Smooth muscle cell (in vitro differentiated cells): ENCODE results near the gene SMCO2. TPM values are rescaled to one million over a fixed set of nuclear protein-coding genes. Genes with fewer than 3 reads are reported as not detected.
A peak's percentile ranks its signal among the peaks of the same experiment; 100 is the strongest.

ENCODE experiments used
- DNase-seq: peaks from one replicate; lab custom pipeline; 2025; ENCODE audit not compliant: unreplicated experiment; lab: John Stamatoyannopoulos, UW
- H2AFZ ChIP-seq: fragments of 200-600 bp; sonication (generic); 2 replicates; pipeline ENCODE4 v1.6.0; 2016; ENCODE audit warnings: antibody characterized with exemption, low read depth, mild to moderate bottlenecking
- H3F3A ChIP-seq: fragments of 200-600 bp; sonication (generic); 2 replicates; pipeline ENCODE4 v1.6.0; 2017; ENCODE audit warnings: antibody characterized with exemption, low read depth
- H3K27ac ChIP-seq: fragments of 200-600 bp; sonication (generic); 2 replicates; pipeline ENCODE4 v1.5.1; 2016; ENCODE audit warnings: low read depth, mild to moderate bottlenecking
- H3K27me3 ChIP-seq: fragments of 200-600 bp; sonication (generic); 2 replicates; pipeline ENCODE4 v1.6.1; 2016; ENCODE audit warnings: low read depth, mild to moderate bottlenecking
- H3K36me3 ChIP-seq: fragments of 200-600 bp; sonication (generic); 2 replicates; pipeline ENCODE4 v1.5.1; 2016; ENCODE audit warnings: low read depth
- H3K4me1 ChIP-seq: fragments of 200-600 bp; sonication (generic); 2 replicates; pipeline ENCODE4 v1.5.1; 2016; ENCODE audit warnings: low read depth
- H3K4me2 ChIP-seq: fragments of 200-600 bp; sonication (generic); 2 replicates; pipeline ENCODE4 v1.6.0; 2016; ENCODE audit warnings: mild to moderate bottlenecking
- H3K4me3 ChIP-seq: fragments of 200-600 bp; sonication (generic); 2 replicates; pipeline ENCODE4 v1.5.1; 2016; ENCODE audit warnings: mild to moderate bottlenecking
- H3K79me2 ChIP-seq: fragments of 200-600 bp; sonication (generic); 2 replicates; pipeline ENCODE4 v1.6.0; 2016; ENCODE audit warnings: low read depth, mild to moderate bottlenecking
- H3K9ac ChIP-seq: fragments of 200-600 bp; sonication (generic); 2 replicates; pipeline ENCODE4 v1.6.0; 2016; ENCODE audit warnings: low read depth
- H3K9me3 ChIP-seq: fragments of 200-600 bp; sonication (generic); replicated peaks from 2 replicates; pipeline ENCODE4 v1.5.1; 2016; ENCODE audit warnings: low read depth
- H4K20me1 ChIP-seq: fragments of 200-600 bp; sonication (generic); 2 replicates; pipeline ENCODE4 v1.6.0; 2016; ENCODE audit warnings: low read depth
- CTCF ChIP-seq: fragments of 200-600 bp; sonication (generic); IDR thresholded peaks from 2 replicates; pipeline ENCODE4 v1.5.1; 2017; ENCODE audit warnings: borderline replicate concordance, mild to moderate bottlenecking, antibody characterized with exemption; ENCODE audit not compliant: insufficient read depth, poor library complexity, severe bottlenecking
- WGBS: methylation state at CpG from one replicate; pipeline ENCODE4 v1.1.7; 2016; ENCODE audit warnings: low lambda C conversion rate; 5-methylcytosine and 5-hydroxymethylcytosine counted together
- polyA plus RNA-seq: library from polyadenylated mRNA; unstranded; fragments of >200 nt; fragmentation: Nextera tagmentation; extraction: Ambion mirVana; gene quantifications from 2 replicates; pipeline ENCODE4 v1.2.1, GENCODE V29; 2016
- total RNA-seq: library from RNA; depleted of rRNA; stranded (reverse); fragments of >200 nt; gene quantifications from 2 replicates; pipeline ENCODE4 v1.2.3, GENCODE V29; 2014

SMCO2 gene
- total and polyA plus RNA-seq, 2 experiments from 2014 or later: not detected

GRCh38 chr12:27511723-27512045 is 65.1 kb downstream of the SMCO2 start:
- WGBS: 69% methylated on average over 3 of the region's 3 CpGs
- Histone ChIP-seq H3K79me2 (no peaks in the 10 kb centered on the region), H3K36me3 (no peaks in the 10 kb centered on the region), H3K4me3 (no peak overlapping the region), H2AFZ (peak overlapping the region; percentile 15), H3K9ac (no peak overlapping the region), H3K4me2 (no peak overlapping the region), H3K4me1 (no peaks in the 10 kb centered on the region), H3F3A (no peaks in the 10 kb centered on the region), H4K20me1 (no peaks in the 10 kb centered on the region), H3K27me3 (no peaks in the 10 kb centered on the region), H3K27ac (peak overlapping the region; percentile 5), H3K9me3 (no peaks in the 10 kb centered on the region)
- DNase-seq: no peak
- no peak for TF ChIP-seq CTCF

- Histone ChIP-seq H3K27me3 (no peaks in the 10 kb centered on the region), H3K9me3 (no peaks in the 10 kb centered on the region), H3K36me3 (no peaks in the 10 kb centered on the region), H3K4me3 (no peak overlapping the region), H3F3A (no peaks in the 10 kb centered on the region), H3K9ac (no peak overlapping the region), H4K20me1 (no peaks in the 10 kb centered on the region), H3K4me1 (no peaks in the 10 kb centered on the region), H3K4me2 (no peak overlapping the region), H3K27ac (no peak overlapping the region), H3K79me2 (no peaks in the 10 kb centered on the region), H2AFZ (no peak overlapping the region)
- 81% methylated on average over 7 of the region's 7 CpGs for WGBS
- no peak for TF ChIP-seq CTCF
- no peak for DNase-seq
These were observed 66.8 kb downstream of the SMCO2 start for GRCh38 chr12:27513155-27513824.

- no peak for TF ChIP-seq CTCF
- Histone ChIP-seq H2AFZ (no peak overlapping the region), H3K4me1 (no peaks in the 10 kb centered on the region), H3K27me3 (no peaks in the 10 kb centered on the region), H3K36me3 (no peaks in the 10 kb centered on the region), H3K9ac (no peak overlapping the region), H4K20me1 (no peaks in the 10 kb centered on the region), H3F3A (no peaks in the 10 kb centered on the region), H3K27ac (peak overlapping the region; percentile 79), H3K79me2 (no peaks in the 10 kb centered on the region), H3K4me2 (peak overlapping the region; percentile 20), H3K9me3 (no peaks in the 10 kb centered on the region), H3K4me3 (no peak overlapping the region)
- DNase-seq: no peak
- 54% methylated on average over 9 of the region's 9 CpGs for WGBS
These were observed 69.1 kb downstream of the SMCO2 start for GRCh38 chr12:27515671-27516070.

- Histone ChIP-seq H3K36me3 (no peaks in the 10 kb centered on the region), H3K4me3 (no peak overlapping the region), H3K4me2 (peak overlapping the region; percentile 17), H3K9me3 (no peaks in the 10 kb centered on the region), H3K4me1 (peaks cover 7% of the 10 kb centered on the region), H3K9ac (no peak overlapping the region), H4K20me1 (no peaks in the 10 kb centered on the region), H2AFZ (no peak overlapping the region), H3K79me2 (no peaks in the 10 kb centered on the region), H3K27ac (peak overlapping the region; percentile 79), H3K27me3 (no peaks in the 10 kb centered on the region), H3F3A (no peaks in the 10 kb centered on the region)
- 62% methylated on average over 4 of the region's 4 CpGs for WGBS
- no peak for TF ChIP-seq CTCF
- no peak for DNase-seq
These were observed 70.1 kb downstream of the SMCO2 start for GRCh38 chr12:27516625-27517024.
